HepG2 (cell line): ENCODE results near the gene PPP1R12C. TPM values are rescaled to one million over a fixed set of nuclear protein-coding genes. Genes with fewer than 3 reads are reported as not detected.

Source experiments
- ATAC-seq: fragments of 200-7000 bp; cut with Tn5 transposase; 3 replicates; pipeline ENCODE4 v1.9.1; 2020; ENCODE audit warnings: mild to moderate bottlenecking, moderate library complexity
- BruUV-seq: library from RNA; stranded (reverse); fragments of 400-500 nt; replicated peaks from 2 replicates; lab custom pipeline; 2021; lab: Mats Ljungman, UMichigan
- CTCF ChIA-PET: fragments of 300-600 bp; formaldehyde crosslinking; extraction: SDS; loops from one replicate; lab custom pipeline; 2021; ENCODE audit warnings: low total read pairs, inconsistent platforms, low intra/inter-chr PET ratio; lab: Yijun Ruan, JAX
- POLR2A ChIA-PET: fragments of 350-600 bp; sonication (Branson Sonifier 250); formaldehyde crosslinking; loops from one replicate; lab custom pipeline; 2020; ENCODE audit warnings: antibody characterized with exemption, inconsistent platforms; lab: Yijun Ruan, JAX
- DNase-seq: peaks from one replicate; pipeline ENCODE4 v3.0.0-alpha.2; 2015; ENCODE audit warnings: low spot score
- FAIRE-seq: peaks from 3 replicates; lab custom pipeline; 2011; peaks lifted over from hg19 to GRCh38; lab: Jason Lieb, UNC
- H2AFZ ChIP-seq: one replicate; pipeline ENCODE4 v1.6.1; 2011; ENCODE audit warnings: low read length, inconsistent platforms
- H3K27ac ChIP-seq: fragments of 300-600 bp; 3 replicates; pipeline ENCODE4 v1.8.0; 2011; ENCODE audit warnings: mixed run types, mild to moderate bottlenecking, mixed read lengths, low read length, inconsistent platforms; ENCODE audit not compliant: insufficient read depth; ENCODE audit errors: extremely low read length
- H3K27me3 ChIP-seq, 2 experiments: fragments of 200-600 bp in 1 of 2; 2 replicates in 1 of 2; 3 replicates in 1 of 2; pipeline versions ENCODE4 v1.6.0 to v1.8.0; 2011; ENCODE audit warnings: low read length in 2 of 2, mild to moderate bottlenecking in 2 of 2, moderate library complexity in 2 of 2, inconsistent platforms in 1 of 2; ENCODE audit not compliant: insufficient read depth in 2 of 2, control insufficient read depth in 1 of 2
- H3K36me3 ChIP-seq, 2 experiments: fragments of 200-600 bp in 1 of 2; replicated peaks in 1 of 2; 2 replicates in 1 of 2; 3 replicates in 1 of 2; pipeline versions ENCODE4 v1.5.1 to v1.8.0; 2011; ENCODE audit warnings: low read length in 2 of 2, inconsistent platforms in 1 of 2; ENCODE audit not compliant: insufficient read depth in 2 of 2, control insufficient read depth in 1 of 2
- H3K4me1 ChIP-seq: 2 replicates; pipeline ENCODE4 v1.5.1; 2012; ENCODE audit warnings: low read length, inconsistent platforms; ENCODE audit not compliant: insufficient read depth
- H3K4me2 ChIP-seq: 2 replicates; pipeline ENCODE4 v1.6.0; 2011; ENCODE audit warnings: low read depth, low read length, inconsistent platforms
- H3K4me3 ChIP-seq, 3 experiments: fragments of 200-600 bp in 1 of 3; sonication (generic), shearing (Covaris generic) in 1 of 3; replicated peaks in 1 of 3; 2 replicates each; pipeline ENCODE4 v1.5.1; 2011 to 2016; ENCODE audit warnings: low read length in 3 of 3, inconsistent platforms in 2 of 3, low read depth in 2 of 3, mild to moderate bottlenecking in 2 of 3, control low read depth in 1 of 3, mixed read lengths in 1 of 3; ENCODE audit not compliant: insufficient read depth in 1 of 3
- H3K79me2 ChIP-seq: one replicate; pipeline ENCODE4 v1.6.1; 2011; ENCODE audit warnings: low read length, inconsistent platforms; ENCODE audit not compliant: insufficient read depth
- H3K9ac ChIP-seq: 2 replicates; pipeline ENCODE4 v1.6.0; 2011; ENCODE audit warnings: mild to moderate bottlenecking, low read depth, low read length, inconsistent platforms; ENCODE audit not compliant: insufficient read depth
- H3K9me3 ChIP-seq: 2 replicates; pipeline ENCODE4 v1.5.1; 2012; ENCODE audit warnings: mild to moderate bottlenecking, low read length
- H4K20me1 ChIP-seq: 2 replicates; pipeline ENCODE4 v1.6.0; 2011; ENCODE audit warnings: inconsistent platforms, mild to moderate bottlenecking, low read length, moderate library complexity; ENCODE audit not compliant: insufficient read depth
- ATAD3A ChIP-seq: sonication (generic); formaldehyde crosslinking; IDR thresholded peaks from 2 replicates; pipeline ENCODE4 v1.4.0; 2020; ENCODE audit warnings: missing genetic modification reagents
- BHLHE40 ChIP-seq: IDR thresholded peaks from 2 replicates; pipeline ENCODE4 v1.6.1; 2011; ENCODE audit warnings: low read length, improper control_type of control experiment
- DBP ChIP-seq: sonication (generic); formaldehyde crosslinking; IDR thresholded peaks from 2 replicates; pipeline ENCODE4 v1.4.0; 2020; ENCODE audit warnings: missing genetic modification reagents; ENCODE audit errors: not compliant biosample characterization
- GTF3A ChIP-seq: sonication (generic); formaldehyde crosslinking; conservative IDR thresholded peaks from 2 replicates; pipeline ENCODE4 v1.4.0; 2020; ENCODE audit warnings: mild to moderate bottlenecking, missing genetic modification reagents
- HNRNPL ChIP-seq: fragments of 200-400 bp; formaldehyde crosslinking; IDR thresholded peaks from 2 replicates; pipeline ENCODE4 v1.6.1; 2017; ENCODE audit warnings: mild to moderate bottlenecking, low read depth, low read length
- HOXA7 ChIP-seq: sonication (generic); formaldehyde crosslinking; IDR thresholded peaks from 2 replicates; pipeline ENCODE4 v1.8.1; 2022; ENCODE audit warnings: mild to moderate bottlenecking, missing genetic modification reagents, moderate library complexity
- ISX ChIP-seq: sonication (generic); formaldehyde crosslinking; conservative IDR thresholded peaks from 2 replicates; pipeline ENCODE4 v1.5.0; 2020; ENCODE audit warnings: missing genetic modification reagents
- JUND ChIP-seq: sonication (generic); formaldehyde crosslinking; IDR thresholded peaks from 2 replicates; pipeline ENCODE4 v1.8.0; 2022; ENCODE audit warnings: mild to moderate bottlenecking, missing genetic modification reagents
- KLF16 ChIP-seq, 2 experiments: sonication (generic) in 1 of 2; formaldehyde crosslinking in 1 of 2; IDR thresholded peaks; 2 replicates each; pipeline versions ENCODE4 v1.6.1 to v1.8.0; 2016 to 2023; ENCODE audit warnings: missing genetic modification reagents in 2 of 2, missing compliant biosample characterization in 1 of 2
- MAZ ChIP-seq, 2 experiments: sonication (generic) in 1 of 2; formaldehyde crosslinking in 1 of 2; IDR thresholded peaks; 2 replicates each; pipeline versions ENCODE4 v1.5.0 to v1.6.1; 2012 to 2020; ENCODE audit warnings: low read depth in 2 of 2, mild to moderate bottlenecking in 2 of 2, borderline replicate concordance in 1 of 2, improper control_type of control experiment in 1 of 2, low read length in 1 of 2, missing genetic modification reagents in 1 of 2, moderate library complexity in 1 of 2
- NFYB ChIP-seq: sonication (generic); formaldehyde crosslinking; IDR thresholded peaks from 2 replicates; pipeline ENCODE4 v1.4.0; 2020; ENCODE audit warnings: missing genetic modification reagents
- POLR2AphosphoS2 ChIP-seq: IDR thresholded peaks from 2 replicates; pipeline ENCODE4 v1.6.1; 2011; ENCODE audit warnings: low read depth, low read length, improper control_type of control experiment
- RFX1 ChIP-seq: fragments of 450-650 bp; IDR thresholded peaks from 2 replicates; pipeline ENCODE4 v1.6.1; 2017
- RFX3 ChIP-seq: IDR thresholded peaks from 2 replicates; pipeline ENCODE4 v1.6.1; 2016; ENCODE audit warnings: missing biosample characterization, missing genetic modification reagents
- THAP11 ChIP-seq: IDR thresholded peaks from 2 replicates; pipeline ENCODE4 v1.6.1; 2016; ENCODE audit warnings: missing biosample characterization, missing genetic modification reagents
- U2AF2 ChIP-seq: fragments of 200-400 bp; formaldehyde crosslinking; IDR thresholded peaks from 2 replicates; pipeline ENCODE4 v1.6.1; 2017; ENCODE audit warnings: low read depth, mild to moderate bottlenecking, low read length
- ZMYM4 ChIP-seq: sonication (generic); formaldehyde crosslinking; IDR thresholded peaks from 2 replicates; pipeline ENCODE4 v1.8.1; 2023; ENCODE audit warnings: mild to moderate bottlenecking, missing genetic modification reagents
- ZNF326 ChIP-seq: sonication (generic); formaldehyde crosslinking; IDR thresholded peaks from 2 replicates; pipeline ENCODE4 v1.4.0; 2020; ENCODE audit warnings: missing genetic modification reagents, borderline replicate concordance
- ZNF484 ChIP-seq: sonication (generic); formaldehyde crosslinking; IDR thresholded peaks from 2 replicates; pipeline ENCODE4 v1.5.1; 2020; ENCODE audit warnings: mild to moderate bottlenecking, low read depth, missing genetic modification reagents, borderline replicate concordance
- ZNF597 ChIP-seq: sonication (generic); formaldehyde crosslinking; IDR thresholded peaks from 2 replicates; pipeline ENCODE4 v1.5.0; 2020; ENCODE audit warnings: missing genetic modification reagents
- ZNF775 ChIP-seq: sonication (generic); formaldehyde crosslinking; IDR thresholded peaks from 2 replicates; pipeline ENCODE4 v1.4.0; 2020; ENCODE audit warnings: missing genetic modification reagents, mild to moderate bottlenecking, moderate library complexity, borderline replicate concordance
- WGBS: methylation state at CpG from one replicate; pipeline ENCODE4 v1.1.6; 2017; ENCODE audit warnings: low lambda C conversion rate; 5-methylcytosine and 5-hydroxymethylcytosine counted together
- in situ Hi-C: cut with HindIII; loops from 2 replicates; pipeline ENCODE4 v1.10.0; 2017; ENCODE audit warnings: low pct_unique_long_range_greater_than_20kb; ENCODE audit not compliant: extremely low pct_ligation_motif_present
- intact Hi-C: fragments of 100-400 bp; cut with micrococcal nuclease; formaldehyde crosslinking; loops from one replicate; pipeline ENCODE4 v1.10.0; 2022; ENCODE audit not compliant: unreplicated experiment
- polyA plus RNA-seq, 8 experiments: library from polyadenylated mRNA; depleted of rRNA in 3 of 8; stranded (reverse) in 7 of 8; unstranded in 1 of 8; fragments of >200 nt; fragmentation: Illumina TruSeq in 4 of 8; extraction: Trizol in 4 of 8; gene quantifications; 2 replicates each; pipeline versions ENCODE4 v1.2.1 to v1.2.3, GENCODE V29; 2011 to 2016; ENCODE audit warnings: low read depth in 4 of 8, missing spikeins in 1 of 8, mixed read lengths in 1 of 8; ENCODE audit not compliant: insufficient read depth in 1 of 8
- total RNA-seq, 5 experiments: library from RNA; depleted of rRNA; stranded (reverse); fragments of >200 nt; fragmentation: Illumina TruSeq; extraction: Trizol; gene quantifications; 2 replicates each; pipeline ENCODE4 v1.2.3, GENCODE V29; 2016; ENCODE audit warnings: low read depth in 1 of 5

Gene PPP1R12C
- total and polyA plus RNA-seq, 2 of the 13 experiments (the other 11 are each of a cell fraction or from before 2014, with no cell fraction given) = 29.7 to 30.3 TPM

- no peak for TF ChIP-seq ZNF597 (CRISPR knock-in tag)
Observed at GRCh38 chr19:55161571-55162322, 44.3 kb upstream of the PPP1R12C start (continued).

GRCh38 chr19:55160986-55161365 lies 43.5 kb upstream of the PPP1R12C start:
- Histone ChIP-seq H3K36me3 (no peaks in the 10 kb centered on the region), H3K4me1 (peaks cover 20% of the 10 kb centered on the region), H3K9me3 (no peaks in the 10 kb centered on the region), H3K9ac (no peak overlapping the region), H3K27ac (no peak overlapping the region), H4K20me1 (no peaks in the 10 kb centered on the region), H2AFZ (no peak overlapping the region), H3K27me3 (peaks cover 0 to 31% of the 10 kb centered on the region in 2 experiments; a peak in 2 of 5 replicates), H3K4me2 (no peak overlapping the region), H3K79me2 (no peaks in the 10 kb centered on the region), H3K4me3 (no peak overlapping the region)
- intact Hi-C loops = loop anchor here (2.0 kb wide), 1 partner anchor 20 kb away; no protein-coding TSS in a partner anchor
- POLR2A ChIA-PET = interaction anchor here (0.7 to 1.1 kb wide), 4 partner anchors 43 to 301 kb away, joined by 3 to 5 read pairs (median 4); partner anchors contain the start of genes ISOC2, PPP1R12C and PPP6R1
- no peak for DNase-seq
- in situ Hi-C loops = no loop called here
- no TSS peak for BruUV-seq
- CTCF ChIA-PET = interaction anchor here (0.7 to 1.5 kb wide), 2 partner anchors 15 to 20 kb away, joined by 3 to 15 read pairs; no protein-coding TSS in a partner anchor
- no peak for ATAC-seq
- WGBS = 63% methylated on average over 28 of the region's 32 CpGs
- no peak for FAIRE-seq
- no peak for TF ChIP-seq U2AF2
- no peak for TF ChIP-seq MAZ (IDR thresholded peaks at IDR 0.05; ENCODE audit: borderline replicate concordance, low read depth, low read length)
- no peak for TF ChIP-seq MAZ (CRISPR knock-in tag; IDR thresholded peaks at IDR 0.05; ENCODE audit: low read depth)
- TF ChIP-seq POLR2AphosphoS2 = no peak
- TF ChIP-seq RFX1 = no peak
- no peak for TF ChIP-seq BHLHE40
- no peak for TF ChIP-seq DBP (CRISPR knock-in tag)
- TF ChIP-seq HNRNPL = no peak
- TF ChIP-seq JUND (CRISPR knock-in tag) = no peak
- TF ChIP-seq HOXA7 (CRISPR knock-in tag) = no peak
- no peak for TF ChIP-seq KLF16 (CRISPR knock-in tag; IDR thresholded peaks at IDR 0.05)
- no peak for TF ChIP-seq ZNF326 (CRISPR knock-in tag)
- no peak for TF ChIP-seq NFYB (CRISPR knock-in tag)
- TF ChIP-seq ZMYM4 (CRISPR knock-in tag) = no peak
- no peak for TF ChIP-seq GTF3A
- no peak for TF ChIP-seq RFX3 (CRISPR knock-in tag)
- TF ChIP-seq THAP11 = no peak
- TF ChIP-seq ISX (CRISPR knock-in tag) = no peak
- TF ChIP-seq ATAD3A = no peak
- no peak for TF ChIP-seq ZNF775
- TF ChIP-seq ZNF484 (CRISPR knock-in tag) = no peak
